ENCODE measurements around the gene USP3. TPM values are rescaled to one million over a fixed set of nuclear protein-coding genes. Genes with fewer than 3 reads are reported as not detected.
A peak's percentile ranks its signal among the peaks of the same experiment; 100 is the strongest.

The USP3 gene
- total and polyA plus RNA-seq, 2 donors (not counting 1 experiment from before 2014, with no cell fraction given) = 43.4 to 152 TPM

- no peaks in the 10 kb centered on the region for H4K20me1 ChIP-seq (ENCODE audit: control insufficient read depth, insufficient read depth, low read length, poor library complexity, severe bottlenecking)
- peak overlapping the region; percentile 59 to 61 for H3K27ac ChIP-seq (ENCODE audit: low read length in 2 of 2)
- H3K9me3 Mint-ChIP-seq (ENCODE audit: insufficient read depth) = no peaks in the 10 kb centered on the region
- TF ChIP-seq CTCF (IDR thresholded peaks at IDR 0.05) = no peak
- TF ChIP-seq EZH2 (IDR thresholded peaks at IDR 0.05; ENCODE audit: borderline replicate concordance, insufficient read depth, low read depth, low read length, poor library complexity, severe bottlenecking) = no peak
- peaks cover 65% of the 10 kb centered on the region for H3K4me1 Mint-ChIP-seq
- no peaks in the 10 kb centered on the region for H3K36me3 ChIP-seq (replicated peaks in 1 of 2; ENCODE audit: control extremely low read depth in 1 of 2, control insufficient read depth in 1 of 2, extremely low read depth in 1 of 2, insufficient read depth in 2 of 2, low read length in 1 of 2)
- H3K9me3 ChIP-seq (ENCODE audit: control extremely low read depth in 1 of 3, control insufficient read depth in 2 of 3, insufficient read depth in 1 of 3, low read length in 2 of 3) = no peaks in the 10 kb centered on the region
- H3K4me3 Mint-ChIP-seq = peak overlapping the region; percentile 74
- peak overlapping the region; percentile 38 for H3K9ac ChIP-seq (ENCODE audit: low read length)
- H3K27ac Mint-ChIP-seq = peak overlapping the region; percentile 85
- CTCF ChIA-PET = interaction anchor here (0.9 to 7.2 kb wide), 8 partner anchors 8 to 119 kb away, joined by 4 to 142 read pairs (median 5); partner anchors contain the start of gene USP3
- H3K4me2 ChIP-seq (replicated peaks; ENCODE audit: low read depth, low read length, poor library complexity, severe bottlenecking) = peak overlapping the region; percentile 62
- no peaks in the 10 kb centered on the region for H3K27me3 ChIP-seq (replicated peaks in 1 of 4; ENCODE audit: control extremely low read depth in 1 of 4, control insufficient read depth in 3 of 4, insufficient read depth in 4 of 4, low read length in 3 of 4)
- H3K4me1 ChIP-seq (ENCODE audit: control insufficient read depth in 2 of 2, insufficient read depth in 2 of 2, low read length in 2 of 2) = peaks cover 34 to 55% of the 10 kb centered on the region in 2 donors
- POLR2A ChIA-PET = interaction anchor here (0.6 to 5.6 kb wide), 7 partner anchors 8 to 28 kb away, joined by 3 to 69 read pairs (median 4); partner anchors contain the start of gene USP3
- H3K27me3 Mint-ChIP-seq = no peaks in the 10 kb centered on the region
- WGBS (ENCODE audit: insufficient coverage) = 95% methylated on average over 3 of the region's 4 CpGs
- intact Hi-C loops (cut with micrococcal nuclease) = loop anchor here (1.0 kb wide), 1 partner anchor 11 kb away; no protein-coding TSS in a partner anchor
- H3K79me2 ChIP-seq (ENCODE audit: control insufficient read depth, insufficient read depth, low read length) = peaks cover 8% of the 10 kb centered on the region
- no peak overlapping the region for H2AFZ ChIP-seq (ENCODE audit: insufficient read depth, low read depth, low read length, poor library complexity, severe bottlenecking)
- ATAC-seq (ENCODE audit: low read depth) (no peak), DNase-seq (peak; percentile 53)
- H3K4me3 ChIP-seq (ENCODE audit: control extremely low read depth in 1 of 5, extremely low read depth in 1 of 5, insufficient read depth in 1 of 5, low read depth in 2 of 5, low read length in 4 of 5) = peak overlapping the region in 2 of 5 experiments; percentile 4 to 38
These were observed 13.9 kb upstream of the USP3 start for GRCh38 chr15:63490345-63491034.

Measured in B cell (primary cell).